HUDEP-2 (cell line): Measurements from ENCODE around the gene TXNRD3.

Experiments used
- DNase-seq, 76 experiments: peaks; one replicate each; lab custom pipeline; 2025; ENCODE audit not compliant: unreplicated experiment in 76 of 76; lab: John Stamatoyannopoulos, UW

TXNRD3 gene

GRCh38 chr3:126654571-126655383 is at the start of gene TXNRD3:
Gene TXNRD3, minus strand, starts transcription at chr3:126655124.
- DNase-seq: peak in 65 of 76 experiments; percentile 3 to 78 (median 48)

- DNase-seq: peak; percentile 45 to 96 (median 90)
Measured at GRCh38 chr3:126703512-126704493, 48.9 kb upstream of the TXNRD3 start, which contains the start of gene CHCHD6. Gene CHCHD6, plus strand, starts transcription at chr3:126704240. Its CDS starts 73 bp downstream, at chr3:126704313.

DNA sequence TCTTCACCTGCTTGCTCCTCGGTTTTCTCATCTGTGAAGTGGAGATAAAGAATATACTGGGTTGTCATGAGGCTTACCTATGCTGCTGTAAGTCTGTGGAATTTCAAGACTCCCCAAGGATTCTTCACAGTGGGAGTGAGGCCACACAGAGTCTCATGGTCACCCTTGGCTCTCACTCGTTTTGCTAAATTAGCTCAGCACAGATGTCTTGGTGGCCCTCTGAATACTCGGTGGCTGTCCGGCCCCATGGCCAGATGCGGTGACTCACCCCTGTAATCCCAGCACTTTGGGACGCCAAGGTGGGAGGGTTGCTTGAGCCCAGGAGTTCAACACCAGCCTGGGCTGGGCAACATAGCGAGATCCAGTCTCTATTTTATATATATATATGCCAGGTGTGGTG is 44.1 kb upstream of the TXNRD3 start:
- DNase-seq: no peak

DNA sequence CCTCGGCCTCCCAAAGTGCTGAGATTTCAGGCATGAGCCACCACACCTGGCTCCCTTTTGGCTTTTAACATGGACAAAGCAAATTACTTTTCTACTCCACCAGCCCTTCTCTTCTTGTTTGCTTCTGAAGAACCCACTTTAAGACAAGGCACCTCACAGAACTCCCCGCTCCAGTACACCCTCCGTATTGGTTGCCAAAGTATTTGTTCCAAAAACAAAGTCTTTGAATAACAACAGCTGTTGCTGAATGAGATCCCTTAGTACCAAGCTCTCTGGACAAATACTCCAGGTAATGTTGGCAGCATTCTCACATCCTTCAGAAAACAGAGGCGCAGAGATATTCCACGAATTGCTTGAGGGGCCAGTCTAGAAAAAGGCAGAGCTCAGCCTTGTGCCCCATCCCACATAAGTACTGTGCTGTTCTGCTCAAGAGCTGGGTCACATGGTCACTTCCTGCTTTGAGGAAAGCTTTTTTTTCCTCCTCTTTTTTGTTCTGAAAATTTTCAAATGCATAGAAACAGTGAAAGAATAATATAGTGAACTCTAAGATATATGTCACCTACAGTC is 41.9 kb upstream of the TXNRD3 start:
- DNase-seq: no peak

GRCh38 chr3:126693921-126694320 is 39.0 kb upstream of the TXNRD3 start:
- no peak for DNase-seq

- no peak for DNase-seq
Measured at GRCh38 chr3:126692858-126693257, 37.9 kb upstream of the TXNRD3 start.

GRCh38 chr3:126691765-126692164 is 36.8 kb upstream of the TXNRD3 start:
- DNase-seq: no peak

DNA sequence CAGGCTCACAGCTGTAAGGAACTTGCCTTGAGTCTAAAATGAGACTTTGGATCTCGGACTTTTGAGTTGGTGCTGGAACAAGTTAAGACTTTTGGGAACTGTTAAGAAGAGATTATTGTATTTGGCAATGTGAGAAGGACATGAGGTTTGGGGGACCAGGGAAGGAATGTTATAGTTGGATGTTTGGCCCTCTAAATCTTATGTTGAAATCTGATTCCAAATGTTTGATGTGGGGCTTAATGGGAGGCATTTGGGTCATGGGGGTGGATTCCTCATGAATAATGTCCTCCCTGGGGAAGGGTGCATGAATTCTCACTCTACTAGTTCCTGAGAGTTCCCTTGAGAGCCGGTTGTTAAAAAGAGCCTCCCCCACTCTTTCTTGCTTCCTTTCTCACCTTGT is 30.6 kb upstream of the TXNRD3 start:
- no peak for DNase-seq

GRCh38 chr3:126685021-126685420 is 30.1 kb upstream of the TXNRD3 start:
- DNase-seq: no peak

- no peak for DNase-seq
Measured at GRCh38 chr3:126684218-126684751, 29.4 kb upstream of the TXNRD3 start.

DNA sequence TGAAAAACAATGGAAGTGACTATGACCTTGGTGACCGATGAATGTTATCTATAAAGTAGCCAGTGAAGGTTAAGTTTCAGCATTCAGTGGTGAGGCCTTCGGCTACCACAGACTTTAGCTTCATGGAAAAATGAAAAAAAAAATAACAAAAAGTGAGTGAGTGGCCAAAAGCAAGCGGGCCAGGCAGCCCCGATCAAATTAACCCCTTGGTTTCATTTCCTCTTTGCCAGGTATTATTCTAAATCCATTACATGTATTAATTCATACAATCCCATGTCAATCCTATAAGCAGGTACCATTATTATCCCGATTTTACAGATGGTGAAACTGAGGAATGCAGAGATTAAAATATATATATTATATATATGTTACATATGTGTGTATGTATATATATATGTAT is 28.1 kb upstream of the TXNRD3 start:
- DNase-seq: no peak

DNA sequence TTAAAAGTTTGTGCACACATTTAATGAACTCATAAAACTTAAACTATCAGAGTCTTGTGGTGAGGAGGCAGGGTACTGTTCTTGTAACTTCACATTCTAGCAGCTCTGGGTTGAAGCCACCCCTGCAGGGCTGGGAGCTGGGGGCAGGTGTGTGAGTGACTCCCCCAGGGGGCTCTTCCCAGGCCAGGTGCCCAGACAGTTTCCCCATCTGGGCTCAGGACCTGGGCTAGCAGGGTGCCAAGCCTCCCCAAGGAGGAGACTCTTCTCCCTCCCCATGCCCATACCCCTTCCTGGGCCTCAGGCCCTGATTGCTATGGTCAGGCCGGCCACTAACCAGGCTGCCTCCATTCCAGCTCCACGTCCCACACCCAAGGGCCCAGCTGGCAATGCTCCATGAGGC is 27.1 kb upstream of the TXNRD3 start:
- no peak for DNase-seq

- no peak for DNase-seq
Measured at GRCh38 chr3:126680667-126681055, 25.7 kb upstream of the TXNRD3 start.

- DNase-seq: no peak
Measured at GRCh38 chr3:126679831-126680666, 25.1 kb upstream of the TXNRD3 start.

- peak in 63 of 76 experiments; percentile 3 to 75 (median 44) for DNase-seq
Measured at GRCh38 chr3:126679318-126679751, 24.4 kb upstream of the TXNRD3 start.

DNA sequence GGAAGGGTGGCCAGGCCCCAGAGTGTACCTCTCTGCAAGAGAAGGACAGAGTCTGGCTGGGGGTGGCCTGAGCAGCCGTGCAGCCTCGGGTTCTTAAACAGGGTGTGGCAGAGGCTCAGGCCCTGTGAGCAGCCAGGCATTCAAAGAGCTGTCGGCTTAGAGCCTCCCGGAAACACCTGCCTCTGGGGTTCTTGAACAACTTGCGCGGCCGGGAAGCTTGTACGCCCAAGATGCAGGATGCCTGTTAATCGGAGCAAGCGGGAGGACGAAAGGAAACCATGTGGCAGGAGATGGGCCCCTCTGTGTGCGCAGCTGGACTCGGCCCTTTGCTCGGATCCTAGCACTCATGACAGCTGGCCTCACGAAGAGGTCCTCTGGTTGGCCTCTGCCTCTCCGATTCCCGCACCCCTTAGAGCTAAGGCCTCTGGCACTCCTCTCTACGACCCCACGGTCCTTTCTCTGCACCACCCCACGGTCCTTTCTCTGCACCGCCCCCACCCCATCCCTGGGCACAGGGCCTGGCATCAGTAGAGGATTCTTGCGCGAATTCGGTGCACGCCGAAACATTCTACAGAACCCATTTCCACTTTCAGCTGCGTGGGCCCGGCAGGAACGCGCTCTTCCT is 23.9 kb upstream of the TXNRD3 start:
- DNase-seq: no peak

GRCh38 chr3:126677862-126678503 is 23.1 kb upstream of the TXNRD3 start:
- DNase-seq: no peak

DNA sequence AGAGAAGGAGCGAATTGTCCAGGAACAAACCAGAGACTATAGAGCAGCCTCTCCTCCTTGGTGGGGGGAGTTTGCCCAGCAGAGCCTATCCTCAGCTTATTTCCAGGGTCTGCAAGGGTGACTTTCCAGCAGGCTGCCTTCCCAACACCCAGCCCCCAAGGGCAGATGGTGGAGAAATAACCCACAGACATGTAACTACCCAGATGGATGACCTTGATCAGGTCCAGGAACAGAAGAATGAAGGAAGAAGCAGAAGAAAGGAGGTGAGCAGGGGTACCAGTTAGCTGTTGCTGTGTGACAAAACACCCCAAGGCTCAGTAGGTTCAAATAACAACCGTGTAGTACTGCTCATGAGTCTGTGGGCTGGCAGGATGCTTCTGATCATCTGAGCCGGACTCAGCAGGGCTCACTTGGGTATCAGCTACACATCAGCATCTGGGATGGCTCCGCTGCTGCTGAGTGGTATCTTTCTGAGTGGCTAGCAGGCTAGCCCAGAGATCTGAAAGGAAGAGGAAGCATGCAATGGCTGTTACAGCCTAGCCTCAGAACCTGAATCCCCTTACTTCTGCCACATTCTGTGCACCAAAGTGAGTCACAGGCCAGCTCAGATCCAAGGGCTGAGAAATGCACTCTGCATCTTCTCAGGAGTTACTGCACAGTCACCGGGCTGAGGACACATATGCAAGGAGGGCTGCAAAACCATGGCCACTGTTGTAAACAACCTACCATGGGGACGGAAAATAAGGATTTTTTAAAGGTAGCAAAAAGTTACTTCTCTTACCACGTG is 22.2 kb upstream of the TXNRD3 start:
- DNase-seq: no peak
